HG02884 (cell line): ENCODE measurements around the gene PSMD12.
"Not testable (repeated sequence)": the region's sequence is repeated elsewhere in the genome, so short reads cannot be mapped to it uniquely, and the experiment has no call there.

Experiments
- ATAC-seq: cut with Tn5 transposase; IDR thresholded peaks from one replicate; pipeline ENCODE4 v1.9.1; 2021; ENCODE audit warnings: mild to moderate bottlenecking, moderate library complexity; ENCODE audit not compliant: unreplicated experiment

PSMD12 gene

DNA sequence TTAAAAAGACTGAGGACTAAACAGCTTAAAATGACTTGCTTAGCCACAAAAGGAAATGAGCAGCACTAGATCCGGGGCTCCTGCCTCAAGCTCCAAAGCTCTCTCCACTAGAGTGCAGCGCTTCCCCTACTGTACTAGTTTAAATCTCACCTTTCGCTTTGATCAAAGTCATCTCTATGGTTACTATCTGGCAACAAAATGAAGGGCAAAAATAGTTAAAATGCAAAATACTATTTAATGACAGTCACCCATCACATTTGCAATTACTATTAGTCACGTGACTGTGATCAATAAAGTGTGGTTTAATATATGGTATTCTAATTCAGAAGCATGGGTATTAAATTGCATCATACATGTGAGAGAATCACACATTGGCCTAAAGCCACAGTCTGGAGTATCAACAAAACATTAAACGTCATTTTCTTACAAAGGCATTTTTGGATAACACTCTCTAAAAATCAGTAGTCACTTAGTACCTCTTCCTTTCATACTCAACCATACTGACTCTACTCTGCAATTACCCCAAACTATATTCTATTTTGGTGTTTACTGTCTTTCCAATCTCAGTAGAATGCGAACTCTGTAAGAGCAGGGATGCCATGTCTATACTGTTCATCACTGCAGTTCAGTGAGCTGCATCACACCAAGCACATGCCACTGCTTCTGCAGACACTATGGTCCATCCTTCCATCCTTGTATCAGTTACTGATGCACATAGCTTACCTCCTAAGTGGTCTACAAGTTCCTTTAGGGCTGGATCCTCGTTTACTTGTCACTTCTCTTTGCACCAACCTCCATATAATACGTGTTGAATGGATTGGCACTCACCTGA, 6.2 kb downstream of the PSMD12 start:
- ATAC-seq: no peak

DNA sequence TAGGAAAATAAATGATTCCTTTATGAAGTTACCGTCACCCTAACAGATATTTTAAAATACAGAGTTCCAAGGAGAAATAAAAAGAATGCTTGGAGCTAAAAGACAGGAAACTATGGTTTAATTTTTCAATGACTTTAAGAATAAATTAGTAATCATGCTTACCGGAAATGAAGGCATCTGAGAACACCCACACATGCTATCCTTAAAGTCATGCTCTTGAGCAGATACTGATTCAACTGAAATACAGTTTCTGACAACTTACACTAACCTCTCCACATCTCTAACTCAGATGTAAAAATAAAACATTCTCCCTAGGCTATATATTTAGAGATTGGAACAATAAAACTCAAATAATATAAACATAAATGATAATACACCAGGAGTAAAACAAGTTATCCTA, 7.8 kb downstream of the PSMD12 start:
- no peak for ATAC-seq

DNA sequence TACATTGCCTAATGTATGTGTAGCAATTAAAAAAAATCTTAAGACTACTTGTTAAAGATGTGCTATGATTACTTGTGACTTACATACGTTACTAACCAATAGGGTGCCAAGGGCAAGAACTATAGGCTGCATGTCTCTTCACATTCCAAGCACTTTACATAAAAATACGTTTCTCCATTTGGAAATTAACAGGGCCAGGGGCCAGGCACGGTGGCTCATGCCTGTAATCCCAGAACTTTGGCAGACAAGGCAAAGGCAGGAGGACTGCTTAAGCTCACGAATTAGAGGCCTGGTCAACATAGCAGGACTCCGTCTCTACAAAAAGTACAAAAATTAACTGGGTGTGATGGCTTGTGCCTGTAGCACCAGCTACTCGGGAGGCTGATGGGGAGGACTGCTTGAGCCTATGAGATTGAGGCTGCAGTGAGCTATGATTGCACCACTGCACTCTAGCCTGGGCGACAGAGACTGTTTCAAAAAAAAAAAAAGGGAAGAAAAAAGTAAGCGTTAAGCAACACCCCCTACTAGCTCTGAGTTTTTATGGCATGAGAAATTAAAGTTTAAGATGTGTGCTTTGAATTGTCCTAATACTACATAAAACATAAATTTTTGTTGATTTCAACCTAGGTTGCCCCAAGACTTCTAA, 12.3 kb downstream of the PSMD12 start:
- no peak for ATAC-seq

DNA sequence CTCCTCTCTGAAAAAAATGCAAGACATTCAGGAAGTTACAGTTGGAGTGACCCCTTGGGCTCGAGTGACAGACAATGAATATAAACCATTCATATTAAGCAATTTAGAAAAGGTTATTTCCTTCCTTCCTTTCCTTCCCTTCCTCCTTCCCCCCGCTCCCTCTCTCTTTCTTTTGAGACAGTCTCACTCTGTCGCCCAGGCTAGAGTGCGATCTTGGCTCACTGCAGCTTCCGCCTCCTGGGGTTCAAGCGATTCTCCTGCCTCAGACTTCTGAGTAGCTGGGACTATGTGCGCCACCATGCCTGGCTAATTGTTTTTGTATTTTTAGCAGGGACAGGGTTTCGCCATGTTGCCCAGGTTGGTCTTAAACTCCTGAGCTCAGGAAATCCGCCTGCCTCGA, 13.2 kb downstream of the PSMD12 start:
- no peak for ATAC-seq

DNA sequence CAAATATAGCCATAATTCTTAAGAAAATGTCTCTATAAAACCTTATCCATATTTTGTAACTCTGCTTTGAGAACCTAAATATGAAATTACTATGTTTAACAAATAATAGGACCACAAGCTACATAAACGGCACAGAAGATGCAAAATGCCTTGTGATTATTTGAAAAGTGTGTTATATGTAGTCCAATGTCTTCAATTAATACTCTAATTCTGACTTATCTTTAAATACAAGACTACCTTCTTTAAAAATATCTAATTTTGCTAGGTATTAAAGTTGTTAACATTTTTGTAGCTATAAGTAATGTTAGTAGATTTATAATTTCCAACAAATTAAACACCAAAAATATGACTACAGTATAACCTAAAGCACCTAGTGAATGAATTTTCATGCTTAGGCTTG, 17.0 kb downstream of the PSMD12 start:
- ATAC-seq: no peak

DNA sequence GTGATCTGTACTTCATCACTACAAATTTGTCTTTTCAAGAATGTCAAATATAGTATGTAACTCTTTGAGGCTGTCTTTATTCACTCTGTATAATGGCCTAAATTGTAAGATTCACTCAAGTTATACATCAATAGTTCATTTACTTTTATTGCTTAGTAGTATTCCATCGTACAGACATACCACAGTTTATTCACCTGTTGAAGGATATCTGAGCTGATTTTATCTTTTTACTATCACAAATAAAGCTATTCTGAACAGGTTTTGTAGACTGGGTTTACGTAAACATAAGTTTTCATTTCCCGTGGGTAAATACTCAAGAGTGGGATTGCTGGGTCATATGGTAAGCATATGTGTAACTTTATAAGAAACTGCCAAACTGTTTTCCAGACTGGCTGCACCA, 18.6 kb downstream of the PSMD12 start:
- no peak for ATAC-seq

DNA sequence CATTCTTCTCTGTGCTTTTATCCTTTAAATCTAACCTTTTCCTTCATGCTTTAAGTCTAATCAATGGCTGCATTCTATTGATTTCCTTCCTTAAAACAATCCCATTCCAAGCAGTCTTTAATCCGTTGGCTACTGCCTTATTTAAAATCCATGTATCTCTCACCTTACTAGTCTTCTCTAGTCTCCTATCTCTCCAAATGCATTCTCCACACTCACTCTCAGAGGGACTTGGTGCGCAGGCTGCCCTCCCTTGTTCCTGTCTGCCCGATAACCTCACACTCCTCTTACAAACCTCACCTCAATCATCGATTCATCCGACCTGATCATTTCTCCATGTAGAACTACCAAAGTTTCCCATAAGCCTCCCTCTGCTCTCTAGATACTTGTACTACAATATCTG, 23.1 kb downstream of the PSMD12 start:
- ATAC-seq: no peak

DNA sequence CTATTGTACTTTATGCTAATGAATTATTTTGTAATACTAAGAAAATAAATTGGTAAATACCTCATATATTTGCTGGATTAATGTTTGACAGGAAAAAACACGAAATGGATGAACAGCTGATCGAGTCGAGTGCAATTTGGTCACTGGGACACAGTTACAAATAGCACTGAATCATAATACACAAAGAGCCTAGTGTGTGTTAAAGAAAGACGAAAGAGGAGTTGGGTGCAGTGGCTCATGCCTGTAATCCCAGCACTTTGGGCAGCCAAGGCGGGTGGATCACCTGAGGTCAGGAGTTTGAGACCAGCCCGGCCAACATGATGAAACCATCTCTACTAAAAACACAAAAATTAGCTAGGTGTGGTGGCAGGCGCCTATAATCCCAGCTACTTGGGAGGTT, 28.0 kb downstream of the PSMD12 start:
- not testable (repeated sequence) for ATAC-seq

DNA sequence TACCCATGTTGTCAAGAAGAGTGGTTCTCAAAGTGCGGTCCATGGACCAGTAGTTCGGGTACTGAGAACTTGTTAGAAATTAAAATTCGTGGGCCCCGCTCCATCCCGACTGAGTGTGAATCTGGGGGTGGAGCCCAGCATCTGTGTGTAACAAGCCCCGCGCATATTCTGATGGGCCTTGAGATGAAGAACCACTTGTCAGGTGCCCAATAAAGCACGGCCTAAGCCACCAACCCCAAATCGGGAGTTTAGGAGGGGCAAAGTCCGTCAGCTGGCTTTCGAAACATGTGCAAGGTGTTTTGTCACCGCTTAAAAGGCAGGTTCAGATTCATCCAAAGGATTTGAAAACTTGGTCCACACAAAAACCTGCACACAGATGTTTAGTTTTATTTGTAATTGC, 29.5 kb downstream of the PSMD12 start:
- no peak for ATAC-seq

DNA sequence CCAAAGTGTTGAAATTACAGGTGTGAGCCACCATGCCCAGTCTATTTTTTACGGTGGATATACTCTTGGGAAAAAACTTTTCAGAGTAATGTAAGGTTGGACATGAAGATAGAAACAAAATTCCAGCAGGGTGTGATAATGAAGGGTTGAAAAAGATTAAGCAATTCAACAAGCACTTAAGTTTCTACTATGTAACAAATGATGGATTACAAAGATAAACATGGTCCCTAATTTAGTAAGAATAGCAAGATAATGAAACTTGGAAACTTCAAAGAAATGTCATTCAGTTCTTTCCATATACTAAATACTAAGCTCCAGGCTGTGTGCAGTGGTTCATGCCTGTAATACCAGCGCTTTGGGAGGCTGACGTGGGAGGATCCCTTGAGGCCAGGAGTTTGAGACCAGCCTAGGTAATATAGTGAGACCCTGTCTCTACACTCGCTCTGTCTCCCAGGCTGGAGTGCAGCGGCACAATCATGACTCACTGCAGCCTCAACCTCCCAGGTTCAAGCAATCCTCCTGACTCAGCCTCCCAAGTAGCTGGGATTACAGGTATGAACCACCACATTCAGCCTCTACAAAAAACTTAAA, 31.0 kb downstream of the PSMD12 start:
- no peak for ATAC-seq

DNA sequence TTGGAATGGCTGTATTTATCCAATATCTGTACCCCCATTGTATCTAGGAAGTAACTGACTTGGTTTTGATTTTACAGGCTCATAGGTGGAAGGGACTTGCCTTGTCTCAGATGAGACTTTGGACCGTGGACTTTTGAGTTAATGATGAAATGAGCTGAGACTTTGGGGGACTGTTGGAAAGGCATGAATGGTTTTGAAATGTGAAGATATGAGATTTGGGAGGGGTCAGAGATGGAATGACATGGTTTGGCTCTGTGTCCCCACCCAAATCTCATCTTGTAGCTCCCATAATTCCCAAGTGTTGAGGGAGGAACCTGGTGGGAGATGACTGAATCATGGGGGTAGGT, 34.2 kb downstream of the PSMD12 start:
- not testable (repeated sequence) for ATAC-seq

DNA sequence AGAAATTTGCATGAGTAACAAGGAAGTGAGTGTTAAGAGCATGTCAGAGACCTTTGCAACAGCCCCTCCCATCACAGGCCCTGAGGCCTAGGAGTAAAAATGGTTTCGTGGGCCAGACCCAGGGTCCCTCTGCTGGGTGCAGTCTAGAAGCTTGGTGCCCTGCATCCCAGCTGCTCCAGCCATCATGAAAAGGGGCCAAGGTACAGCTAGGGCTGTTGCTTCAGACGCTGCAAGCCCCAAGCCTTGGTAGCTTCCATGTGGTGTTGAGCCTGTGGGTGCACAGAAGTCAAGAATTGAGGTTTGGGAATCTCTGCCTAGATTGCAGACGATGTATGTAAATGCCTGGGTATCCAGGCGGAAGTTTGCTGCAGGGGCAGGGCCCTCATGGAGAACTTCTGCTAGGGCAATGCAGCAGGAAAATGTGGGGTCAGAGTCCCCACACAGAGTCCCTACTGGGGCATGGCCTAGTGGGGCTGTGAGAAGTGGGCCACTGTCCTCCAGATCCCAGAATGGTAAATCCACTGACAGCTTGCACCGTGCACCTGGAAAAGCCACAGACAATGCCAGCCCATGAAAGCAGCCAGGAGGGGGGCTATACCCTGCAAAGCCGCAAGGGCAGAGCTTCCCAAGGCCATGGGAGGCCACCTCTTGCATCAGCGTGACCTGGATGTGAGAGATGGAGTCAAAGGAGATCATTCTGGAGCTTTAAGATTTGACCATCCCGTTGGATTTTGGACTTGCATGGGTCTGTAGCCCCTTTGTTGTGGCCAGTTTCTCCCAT, 34.8 kb downstream of the PSMD12 start:
- ATAC-seq: not testable (repeated sequence)

DNA sequence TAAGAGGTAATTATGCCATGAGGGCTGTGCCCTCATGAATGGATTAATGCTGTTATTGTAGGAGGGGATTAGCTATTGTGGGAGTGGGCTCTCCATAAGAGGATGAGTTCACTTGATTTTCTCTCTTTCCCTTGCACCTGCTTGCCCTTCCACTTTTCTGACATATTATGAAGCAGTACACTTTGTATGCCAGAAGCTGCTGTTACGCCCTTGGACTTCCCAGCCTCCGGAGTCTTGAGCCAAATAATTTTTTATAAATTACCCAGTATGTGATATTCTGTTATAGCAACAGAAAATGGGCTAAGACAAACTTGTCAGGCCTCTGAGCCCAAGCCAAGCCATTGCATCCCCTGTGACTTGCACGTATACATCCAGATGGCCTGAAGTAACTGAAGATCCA, 38.4 kb downstream of the PSMD12 start:
- ATAC-seq: no peak

DNA sequence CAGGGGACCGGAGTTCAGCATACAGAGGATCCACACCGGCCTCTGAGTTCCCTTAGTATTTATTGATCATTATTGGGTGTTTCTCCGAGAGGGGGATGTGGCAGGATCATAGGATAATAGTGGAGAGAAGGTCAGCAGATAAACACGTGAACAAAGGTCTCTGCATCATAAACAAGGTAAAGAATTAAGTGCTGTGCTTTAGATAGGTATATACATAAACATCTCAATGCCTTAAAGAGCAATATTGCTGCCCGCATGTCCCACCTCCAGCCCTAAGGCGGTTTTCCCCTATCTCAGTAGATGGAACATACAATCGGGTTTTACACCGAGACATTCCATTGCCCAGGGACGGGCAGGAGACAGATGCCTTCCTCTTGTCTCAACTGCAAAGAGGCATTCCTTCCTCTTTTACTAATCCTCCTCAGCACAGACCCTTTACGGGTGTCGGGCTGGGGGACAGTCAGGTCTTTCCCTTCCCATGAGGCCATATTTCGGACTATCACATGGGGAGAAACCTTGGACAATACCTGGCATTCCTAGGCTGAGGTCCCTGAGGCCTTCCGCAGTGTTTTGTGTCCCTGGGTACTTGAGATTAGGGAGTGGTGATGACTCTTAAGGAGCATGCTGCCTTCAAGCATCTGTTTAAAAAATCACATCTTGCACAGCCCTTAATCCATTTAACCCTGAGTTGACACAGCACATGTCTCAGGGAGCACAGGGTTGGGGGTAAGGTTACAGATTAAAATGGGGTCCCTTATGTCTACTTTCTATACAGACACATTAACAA, 39.2 kb downstream of the PSMD12 start:
- ATAC-seq: not testable (repeated sequence)

DNA sequence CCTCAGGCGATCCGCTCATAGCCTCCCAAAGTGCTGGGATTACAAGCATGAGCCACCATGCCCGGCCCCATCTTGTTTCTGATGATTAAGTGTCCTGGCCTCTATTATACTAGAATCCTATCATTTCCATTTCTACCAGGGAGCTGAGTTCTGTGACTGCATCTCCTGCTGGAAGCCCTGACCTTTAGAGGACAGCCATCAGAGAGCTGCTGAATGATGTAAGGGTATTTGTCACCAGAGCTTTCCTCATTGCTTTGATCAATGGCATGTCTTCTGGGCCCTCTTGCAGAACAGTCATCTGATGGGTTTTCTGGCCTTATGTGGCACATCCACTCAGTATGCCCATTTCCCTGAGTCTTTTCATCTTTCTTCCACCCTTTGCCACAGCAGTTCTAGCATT, 39.9 kb downstream of the PSMD12 start:
- ATAC-seq: no peak

DNA sequence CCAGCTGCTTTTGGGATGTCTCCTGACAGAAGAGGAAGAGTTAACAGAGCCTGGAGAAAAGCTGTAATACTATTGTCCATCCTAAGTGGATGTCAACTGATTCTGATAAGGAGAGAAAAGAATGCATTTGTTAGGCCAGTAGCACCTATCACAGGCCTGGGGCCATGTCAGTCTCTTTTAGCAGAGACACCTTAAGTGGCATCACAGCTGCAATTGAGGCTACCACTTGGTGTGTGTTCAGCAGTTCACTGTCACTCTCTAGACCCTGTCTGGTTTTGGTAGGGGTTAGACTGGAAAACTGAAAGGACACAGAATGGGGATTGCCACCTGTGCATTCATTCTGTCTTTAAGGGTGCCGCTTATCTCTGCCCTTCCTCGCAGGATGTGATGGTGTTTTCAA, 42.0 kb downstream of the PSMD12 start:
- ATAC-seq: no peak

DNA sequence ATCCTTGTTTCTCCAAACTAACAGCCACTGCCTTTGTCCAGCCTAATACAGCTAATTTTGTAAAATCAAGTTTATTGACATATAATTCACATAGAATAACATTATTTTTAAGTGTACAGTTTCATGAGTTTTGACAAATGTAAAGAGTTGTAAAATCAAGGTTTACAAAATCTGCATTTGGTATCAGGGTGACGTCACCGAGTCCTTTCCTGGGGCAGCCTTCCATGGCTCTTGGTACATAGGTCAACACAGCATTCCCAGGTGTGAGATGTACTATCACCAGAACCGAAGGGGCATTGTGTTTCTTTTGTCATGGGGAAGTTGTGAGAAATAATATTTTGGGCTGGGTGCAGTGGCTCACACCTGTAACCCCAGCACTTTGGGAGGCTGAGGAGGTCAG, 42.9 kb downstream of the PSMD12 start:
- ATAC-seq: no peak

DNA sequence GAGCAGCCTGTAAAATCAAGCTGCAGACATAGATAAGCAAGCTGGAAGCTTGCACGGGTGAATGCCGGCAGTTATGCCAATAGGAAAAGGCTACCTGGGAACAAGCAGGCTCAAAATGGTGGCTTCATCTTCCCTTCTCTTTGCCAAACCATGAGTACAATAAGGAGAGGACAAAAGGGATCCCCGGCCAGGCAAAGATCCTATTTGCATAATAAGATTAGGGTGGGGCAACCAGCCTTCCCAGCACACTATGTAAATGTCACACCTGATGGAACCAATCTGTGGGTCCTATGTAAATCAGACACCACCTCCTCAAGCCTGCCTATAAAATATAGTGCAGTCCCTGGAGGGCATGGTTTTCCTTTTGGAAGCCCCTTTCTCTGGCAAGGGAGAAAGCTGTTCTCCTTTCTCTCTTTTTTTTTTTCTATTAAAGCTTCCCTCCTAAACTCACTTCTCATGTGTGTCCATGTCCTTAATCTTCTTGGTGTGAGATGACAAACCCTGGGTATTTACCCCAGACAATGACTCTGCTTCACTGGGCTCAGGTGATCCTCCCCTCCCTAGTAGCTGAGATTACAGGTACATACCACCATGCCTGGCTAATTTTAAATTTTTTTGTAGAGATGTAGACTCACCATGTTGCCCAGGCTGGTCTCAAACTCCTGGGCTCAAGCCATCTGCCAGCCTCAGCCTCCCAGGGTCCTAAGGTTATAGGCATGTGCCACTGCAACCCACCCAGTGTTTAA, 44.2 kb downstream of the PSMD12 start:
- ATAC-seq: no peak

DNA sequence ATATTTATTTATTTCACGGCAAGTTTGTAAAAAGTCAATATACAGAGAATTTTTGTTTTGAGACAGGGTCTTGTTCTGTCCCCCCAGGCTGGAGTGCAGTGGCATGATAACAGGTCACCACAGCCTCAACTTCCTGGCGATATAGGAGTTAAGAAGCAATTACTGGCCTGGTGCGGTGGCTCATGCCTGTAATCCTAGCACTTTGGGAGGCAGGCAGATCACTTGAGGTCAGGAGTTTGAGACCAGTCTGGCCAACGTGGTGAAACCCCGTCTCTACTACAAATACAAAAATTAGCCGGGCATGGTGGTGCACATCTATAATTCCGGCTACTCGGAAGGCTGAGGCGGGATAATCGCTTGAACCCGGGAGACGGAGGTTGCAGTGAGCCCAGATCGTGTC, 44.9 kb downstream of the PSMD12 start:
- ATAC-seq: not testable (repeated sequence)

DNA sequence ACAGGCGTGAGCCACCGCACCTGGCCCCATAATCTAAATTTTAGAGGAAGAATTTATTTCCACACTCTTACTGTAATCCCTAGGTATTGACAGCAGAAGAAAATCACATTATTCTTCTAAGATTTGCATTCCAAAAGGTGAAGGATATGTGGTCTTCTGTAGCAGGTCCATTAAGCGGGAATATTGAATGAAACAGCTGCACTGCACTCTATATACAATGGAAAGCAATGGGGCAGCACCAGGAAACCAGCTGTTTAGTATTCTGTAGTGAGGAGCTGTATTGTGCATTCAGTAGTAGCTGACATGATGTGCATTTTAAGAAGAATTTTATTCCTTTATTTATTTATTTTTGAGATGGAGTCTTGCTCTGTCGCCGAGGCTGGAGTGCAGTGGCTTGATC, 49.6 kb downstream of the PSMD12 start:
- ATAC-seq: no peak
